22Rv1 (cell line): ENCODE measurements around the gene CXCR4.
"Not testable (repeated sequence)": the region's sequence is repeated elsewhere in the genome, so short reads cannot be mapped to it uniquely, and the experiment has no call there.

Experiments
- CTCF ChIP-seq: fragments of 450-650 bp; IDR thresholded peaks from 2 replicates; pipeline ENCODE4 v1.5.1; 2017; ENCODE audit warnings: mild to moderate bottlenecking
- ZFX ChIP-seq: fragments of 450-650 bp; IDR thresholded peaks from 2 replicates; pipeline ENCODE4 v1.6.1; 2017; ENCODE audit warnings: antibody characterized with exemption, borderline replicate concordance

DNA sequence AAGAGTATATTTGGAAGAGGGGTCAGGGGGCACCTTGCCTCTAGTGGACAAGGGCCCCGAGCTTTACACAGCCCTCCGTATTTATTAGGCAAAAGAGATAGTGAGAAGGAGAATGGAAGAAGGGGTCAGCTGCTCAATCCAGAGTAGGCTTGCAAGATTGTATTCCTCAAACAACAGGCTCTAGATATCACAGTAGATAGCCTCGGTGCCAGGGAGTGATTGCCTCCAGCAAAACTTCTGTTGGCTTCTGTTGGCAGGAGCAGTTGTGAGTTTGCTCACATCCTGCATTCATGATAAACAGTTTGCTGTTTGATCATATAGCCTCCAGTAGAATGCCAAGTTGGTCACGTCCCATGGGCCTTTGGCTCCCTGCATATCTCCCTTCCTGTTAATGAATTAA lies 46.1 kb downstream of the CXCR4 start:
- TF ChIP-seq CTCF, ZFX: not testable (repeated sequence)
